Spleen (tissue), 11 donors: Measurements from ENCODE around the gene INSL3. TPM values are rescaled to one million over a fixed set of nuclear protein-coding genes. Genes with fewer than 3 reads are reported as not detected.
A peak's percentile ranks its signal among the peaks of the same experiment; 100 is the strongest.

Experiments used
- DNase-seq: peaks from one replicate; pipeline ENCODE4 v3.0.0-alpha.2; 2020
- H3K27ac ChIP-seq, 8 donors: fragments of 200-600 bp; sonication (generic) in 7 of 8; 1 replicate in 4 of 8; 2 replicates in 4 of 8; pipeline versions ENCODE4 v1.5.0 to v1.8.0; 2016 to 2021; ENCODE audit warnings: inconsistent platforms in 4 of 8, mild to moderate bottlenecking in 4 of 8, moderate library complexity in 1 of 8
- H3K27me3 ChIP-seq, 7 donors: fragments of 200-600 bp; sonication (generic) in 6 of 7; replicated peaks in 1 of 7; 1 replicate in 4 of 7; 2 replicates in 3 of 7; pipeline versions ENCODE4 v1.5.0 to v1.8.0; 2016 to 2021; ENCODE audit warnings: inconsistent platforms in 3 of 7, mild to moderate bottlenecking in 1 of 7
- H3K36me3 ChIP-seq, 6 donors: fragments of 200-600 bp; sonication (generic) in 5 of 6; 1 replicate in 4 of 6; 2 replicates in 2 of 6; pipeline versions ENCODE4 v1.5.0 to v1.8.0; 2016 to 2021; ENCODE audit warnings: inconsistent platforms in 2 of 6
- H3K4me1 ChIP-seq, 6 donors: fragments of 200-600 bp; sonication (generic) in 5 of 6; 1 replicate in 3 of 6; 2 replicates in 3 of 6; pipeline versions ENCODE4 v1.5.0 to v1.8.0; 2016 to 2021; ENCODE audit warnings: inconsistent platforms in 3 of 6
- H3K4me3 ChIP-seq, 8 donors: fragments of 200-600 bp; sonication (generic) in 7 of 8; 1 replicate in 4 of 8; 2 replicates in 4 of 8; pipeline versions ENCODE4 v1.5.0 to v1.8.0; 2016 to 2021; ENCODE audit warnings: inconsistent platforms in 4 of 8, mild to moderate bottlenecking in 4 of 8, moderate library complexity in 2 of 8
- H3K9me3 ChIP-seq, 8 donors: fragments of 200-600 bp; sonication (generic) in 7 of 8; 1 replicate in 4 of 8; 2 replicates in 4 of 8; pipeline versions ENCODE4 v1.5.0 to v1.8.0; 2016 to 2021; ENCODE audit warnings: inconsistent platforms in 4 of 8
- POLR2A ChIP-seq, 3 donors: fragments of 450-650 bp; IDR thresholded peaks; one replicate each; pipeline ENCODE4 v1.5.1; 2017; ENCODE audit warnings: antibody characterized with exemption in 3 of 3, mild to moderate bottlenecking in 1 of 3
- POLR2AphosphoS5 ChIP-seq, 3 donors: sonication (generic); formaldehyde crosslinking; IDR thresholded peaks; one replicate each; pipeline ENCODE4 v1.5.1; 2017; ENCODE audit warnings: antibody characterized with exemption in 3 of 3
- WGBS, 5 donors: extraction: QIAGEN DNeasy Blood & Tissue Kit in 3 of 5; methylation state at CpG; one replicate each; pipeline versions ENCODE4 v1.1.5 to v1.1.7; 2013 to 2018; 5-methylcytosine and 5-hydroxymethylcytosine counted together
- intact Hi-C: fragments of 100-400 bp; cut with DNase I; formaldehyde crosslinking; loops from one replicate; pipeline ENCODE4 v1.15.0; 2023; ENCODE audit warnings: low total_unique reads
- polyA plus RNA-seq, 3 donors: library from polyadenylated mRNA; stranded (reverse); fragments of 200-250 nt; gene quantifications; one replicate each; pipeline ENCODE4 v1.2.1, GENCODE V29; 2013
- total RNA-seq, 7 donors: library from RNA; depleted of rRNA in 3 of 7; stranded (reverse); fragments of >200 nt in 3 of 7; fragmentation: NEBNext Ultra II Directional in 4 of 7; extraction: Animal tissue kit (Norgen Biotek cat#: 25700) in 4 of 7; gene quantifications; one replicate each; pipeline versions ENCODE4 v1.1.0 to v1.2.1, GENCODE V29; 2016 to 2021
- TF ChIP-seq, protein P1 (sequence below), 11 experiments: fragments of 200-600 bp in 7 of 11; fragments of 450-650 bp in 4 of 11; sonication (generic) in 4 of 11; IDR thresholded peaks in 8 of 11; conservative IDR thresholded peaks in 3 of 11; 1 replicate in 7 of 11; 2 replicates in 4 of 11; pipeline versions ENCODE4 v1.4.0 to v1.8.0; 2016 to 2021; ENCODE audit warnings: antibody characterized with exemption in 11 of 11, inconsistent platforms in 4 of 11, mild to moderate bottlenecking in 1 of 11
- donor health status: healthy with polysubstance abuse.
- donor health status: DM: no; HTN: no; CAD: no; lungs with moderate emphysema.
- donor health status: DM: no; HTN: no; CAD: no.
- donor health status: Bipolar disorder and iron deficiency.
- donor health status: healthy.
- donor health status: DM: no; HTN: no; CAD: no.
- donor health status: DM: yes; HTN: yes; CAD: no.

Gene INSL3
- total and polyA plus RNA-seq, 10 donors: 2.1 to 6.3 (median 3.0) TPM

DNA sequence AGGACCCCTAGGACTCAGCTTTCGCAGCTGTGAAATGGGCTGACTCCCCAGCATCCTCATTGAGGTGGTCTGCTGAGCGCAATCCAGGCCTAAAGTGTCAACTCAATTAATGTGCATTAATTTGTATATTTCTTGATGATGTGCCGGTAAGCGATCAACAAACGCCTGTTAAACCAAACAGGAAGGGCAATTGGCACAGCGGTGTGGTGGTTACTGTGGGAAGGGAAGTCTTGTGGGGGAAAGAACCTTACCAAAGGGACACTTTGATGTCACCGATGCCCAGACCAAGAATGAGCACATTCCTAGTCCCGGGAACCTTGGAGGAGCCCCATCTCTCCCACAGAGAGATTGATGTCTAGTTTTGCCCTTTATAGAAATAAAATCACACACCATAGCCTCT is 24.8 kb upstream of the INSL3 start:
- WGBS, 5 donors: 27 to 53% (median 42%) methylated on average over 8 of the region's 8 CpGs
- TF ChIP-seq POLR2AphosphoS5 (IDR thresholded peaks at IDR 0.05) (peak in 1 of 3 donors; percentile 28), POLR2A (IDR thresholded peaks at IDR 0.05) (no peak)
- TF ChIP-seq, protein P1, sequence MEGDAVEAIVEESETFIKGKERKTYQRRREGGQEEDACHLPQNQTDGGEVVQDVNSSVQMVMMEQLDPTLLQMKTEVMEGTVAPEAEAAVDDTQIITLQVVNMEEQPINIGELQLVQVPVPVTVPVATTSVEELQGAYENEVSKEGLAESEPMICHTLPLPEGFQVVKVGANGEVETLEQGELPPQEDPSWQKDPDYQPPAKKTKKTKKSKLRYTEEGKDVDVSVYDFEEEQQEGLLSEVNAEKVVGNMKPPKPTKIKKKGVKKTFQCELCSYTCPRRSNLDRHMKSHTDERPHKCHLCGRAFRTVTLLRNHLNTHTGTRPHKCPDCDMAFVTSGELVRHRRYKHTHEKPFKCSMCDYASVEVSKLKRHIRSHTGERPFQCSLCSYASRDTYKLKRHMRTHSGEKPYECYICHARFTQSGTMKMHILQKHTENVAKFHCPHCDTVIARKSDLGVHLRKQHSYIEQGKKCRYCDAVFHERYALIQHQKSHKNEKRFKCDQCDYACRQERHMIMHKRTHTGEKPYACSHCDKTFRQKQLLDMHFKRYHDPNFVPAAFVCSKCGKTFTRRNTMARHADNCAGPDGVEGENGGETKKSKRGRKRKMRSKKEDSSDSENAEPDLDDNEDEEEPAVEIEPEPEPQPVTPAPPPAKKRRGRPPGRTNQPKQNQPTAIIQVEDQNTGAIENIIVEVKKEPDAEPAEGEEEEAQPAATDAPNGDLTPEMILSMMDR (IDR thresholded peaks at IDR 0.05 in 8 of 11, conservative IDR thresholded peaks at IDR 0.05 in 3 of 11): no peak
- Histone ChIP-seq H3K4me1 (peaks cover 52 to 98% (median 81%) of the 10 kb centered on the region in 6 donors), H3K27ac (peak overlapping the region in 7 of 8 donors; percentile 94 to 100 (median 98)), H3K36me3 (peaks cover 3 to 36% (median 31%) of the 10 kb centered on the region in 6 donors), H3K9me3 (no peaks in the 10 kb centered on the region), H3K4me3 (peak overlapping the region; percentile 34 to 86 (median 58)), H3K27me3 (no peaks in the 10 kb centered on the region)
- intact Hi-C loops: no loop called here
- peak; percentile 74 for DNase-seq

DNA sequence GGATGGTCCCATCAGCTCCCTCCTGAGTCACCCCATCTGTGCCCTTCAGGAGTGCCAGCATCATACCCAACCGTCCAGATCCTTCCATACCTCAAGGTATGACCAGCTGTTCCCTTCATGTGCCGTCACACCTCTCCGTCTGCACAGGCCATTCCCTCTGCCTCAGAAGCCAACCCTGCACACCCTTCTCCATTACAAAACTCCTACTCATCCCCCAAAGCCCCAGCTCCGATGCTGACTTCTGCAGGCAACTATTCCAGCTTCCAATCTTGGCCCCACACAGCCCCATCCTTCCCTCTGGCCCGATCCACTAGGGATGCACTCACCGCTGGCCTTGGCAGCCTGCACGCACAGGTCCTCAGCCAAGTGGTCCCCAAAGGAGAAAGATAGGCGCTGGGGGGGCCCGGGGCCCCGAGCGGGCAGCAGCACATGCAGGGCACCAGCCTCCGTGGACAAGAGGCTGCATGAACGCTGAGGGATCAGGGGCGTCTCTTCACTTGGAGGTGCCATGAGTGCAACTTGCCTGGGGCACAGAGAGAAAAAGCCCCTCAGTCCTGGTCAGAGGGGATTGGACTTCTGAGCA is 22.7 kb upstream of the INSL3 start:
- no peaks in the 10 kb centered on the region for H3K27me3 ChIP-seq
- WGBS, 5 donors: 79 to 94% (median 88%) methylated on average over 11 to 14 of the region's 14 CpGs

DNA sequence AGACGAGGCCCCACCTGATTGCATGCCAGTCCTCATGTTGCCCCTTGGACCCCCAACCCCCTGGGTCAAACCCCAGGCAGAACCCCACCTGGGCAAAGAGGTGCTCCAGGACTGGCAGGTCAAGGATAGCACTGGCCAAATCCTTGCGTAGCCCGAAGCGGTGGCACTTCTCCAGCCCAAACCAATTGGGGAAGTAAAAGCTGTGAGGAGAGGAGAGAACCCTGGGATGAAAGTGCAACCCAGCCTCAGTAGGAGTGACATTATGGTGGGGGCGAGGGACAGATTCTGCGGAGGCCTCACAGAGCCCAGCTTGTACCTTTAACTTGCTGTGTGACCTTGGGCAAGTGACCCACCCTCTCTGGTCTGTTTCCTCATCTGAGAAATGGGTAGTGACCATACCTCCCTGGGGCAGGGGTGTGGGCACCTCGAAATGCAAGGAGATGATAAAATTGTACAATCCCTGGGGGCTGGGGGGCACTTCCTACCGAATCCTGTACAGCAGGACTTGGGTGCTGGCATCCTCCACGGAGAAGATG is 22.0 kb upstream of the INSL3 start:
- Histone ChIP-seq H3K9me3 (no peaks in the 10 kb centered on the region), H3K27ac (peak overlapping the region in 3 of 8 donors; percentile 98 to 100 (median 98)), H3K36me3 (peaks cover 4 to 63% (median 59%) of the 10 kb centered on the region in 6 donors), H3K4me1 (peaks cover 25 to 70% (median 53%) of the 10 kb centered on the region in 6 donors), H3K27me3 (no peaks in the 10 kb centered on the region), H3K4me3 (no peak overlapping the region)
- intact Hi-C loops: no loop called here
- DNase-seq: no peak
- TF ChIP-seq POLR2A (IDR thresholded peaks at IDR 0.05): no peak
- no peak for TF ChIP-seq POLR2AphosphoS5 (IDR thresholded peaks at IDR 0.05)
- TF ChIP-seq, protein P1 (IDR thresholded peaks at IDR 0.05 in 8 of 11, conservative IDR thresholded peaks at IDR 0.05 in 3 of 11): no peak
- WGBS, 5 donors: 78 to 88% (median 83%) methylated on average over 8 to 9 of the region's 9 CpGs

More for the DNA sequence above, 22.7 kb upstream of the INSL3 start:
- H3K4me3 ChIP-seq: peak overlapping the region in 1 of 8 donors; percentile 5
- no peaks in the 10 kb centered on the region for H3K9me3 ChIP-seq
- peaks cover 30 to 76% (median 60%) of the 10 kb centered on the region in 6 donors for H3K4me1 ChIP-seq
- TF ChIP-seq POLR2AphosphoS5 (IDR thresholded peaks at IDR 0.05): no peak
- no peak for TF ChIP-seq POLR2A (IDR thresholded peaks at IDR 0.05)
- TF ChIP-seq, protein P1 (IDR thresholded peaks at IDR 0.05 in 8 of 11, conservative IDR thresholded peaks at IDR 0.05 in 3 of 11): no peak
- H3K36me3 ChIP-seq: peaks cover 4 to 57% (median 53%) of the 10 kb centered on the region in 6 donors
- intact Hi-C loops: no loop called here
- H3K27ac ChIP-seq: peak overlapping the region in 3 of 8 donors; percentile 98 to 100 (median 98)
- DNase-seq: no peak

DNA sequence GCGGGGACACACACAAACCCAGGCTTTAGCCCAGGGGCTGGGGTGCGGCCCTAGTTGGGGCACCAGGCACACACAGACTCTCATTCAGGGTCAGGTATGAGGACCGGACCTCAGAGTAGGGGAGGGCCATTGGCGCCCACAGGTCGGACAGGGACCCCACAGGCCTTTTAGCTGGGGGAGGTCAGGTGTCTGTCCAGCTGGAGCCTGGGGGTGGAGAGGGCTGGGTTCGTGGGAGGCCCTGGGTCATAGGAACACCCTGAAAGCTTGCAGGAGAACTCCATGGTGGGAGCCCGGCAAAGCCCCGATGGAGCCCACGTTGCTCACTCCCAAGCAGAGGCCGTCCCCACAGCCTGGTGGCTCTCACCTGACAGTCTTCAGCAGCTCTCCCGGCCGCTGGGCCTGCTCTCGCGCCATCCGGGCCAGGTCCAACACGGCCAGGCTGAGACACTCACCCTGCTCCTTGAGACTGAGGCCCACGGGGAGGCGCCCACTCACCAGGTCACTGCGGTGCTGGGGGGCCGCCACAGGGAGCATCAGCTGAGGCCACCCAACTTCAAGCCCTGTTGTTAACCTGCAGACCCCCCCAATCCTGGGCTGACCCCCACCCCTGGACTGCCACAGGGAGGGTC is 21.5 kb upstream of the INSL3 start:
- H3K27me3 ChIP-seq: no peaks in the 10 kb centered on the region
- peaks cover 4 to 69% (median 65%) of the 10 kb centered on the region in 6 donors for H3K36me3 ChIP-seq
- intact Hi-C loops: no loop called here
- peak overlapping the region in 1 of 8 donors; percentile 10 for H3K4me3 ChIP-seq
- WGBS, 5 donors: 76 to 96% (median 93%) methylated on average over 8 to 20 of the region's 20 CpGs
- no peaks in the 10 kb centered on the region for H3K9me3 ChIP-seq
- H3K27ac ChIP-seq: peak overlapping the region in 3 of 8 donors; percentile 21 to 100 (median 98)
- peak; percentile 73 for DNase-seq
- TF ChIP-seq POLR2A (IDR thresholded peaks at IDR 0.05) (no peak), POLR2AphosphoS5 (IDR thresholded peaks at IDR 0.05) (peak in 1 of 3 donors; percentile 10)
- TF ChIP-seq, protein P1 (IDR thresholded peaks at IDR 0.05 in 8 of 11, conservative IDR thresholded peaks at IDR 0.05 in 3 of 11): no peak
- peaks cover 20 to 64% (median 48%) of the 10 kb centered on the region in 6 donors for H3K4me1 ChIP-seq
